Measurements from ENCODE around the gene ASPSCR1. TPM values are rescaled to one million over a fixed set of nuclear protein-coding genes. Genes with fewer than 3 reads are reported as not detected.
"Not testable (repeated sequence)": the region's sequence is repeated elsewhere in the genome, so short reads cannot be mapped to it uniquely, and the experiment has no call there.

The ASPSCR1 gene
- total RNA-seq, 3 donors from 2014 or later = 41.4 to 41.9 (median 41.6) TPM

GRCh38 chr17:81953443-81953842, 24.0 kb upstream of the ASPSCR1 start:
- DNase-seq; ATAC-seq; H3K36me3 Mint-ChIP-seq (ENCODE audit: insufficient read depth); H3K27me3 Mint-ChIP-seq (ENCODE audit: low read depth); H3K4me1 Mint-ChIP-seq (ENCODE audit: low read depth); H3K9me3 Mint-ChIP-seq; H3K4me3 Mint-ChIP-seq: not testable (repeated sequence)

GRCh38 chr17:81954131-81955057, 23.0 kb upstream of the ASPSCR1 start:
- Mint-ChIP-seq H3K36me3 (ENCODE audit: insufficient read depth) (no peaks in the 10 kb centered on the region), H3K27me3 (ENCODE audit: low read depth) (peaks cover 14% of the 10 kb centered on the region), H3K4me3 (no peak overlapping the region), H3K4me1 (ENCODE audit: low read depth) (peaks cover 3% of the 10 kb centered on the region), H3K9me3 (no peaks in the 10 kb centered on the region)
- DNase-seq (no peak), ATAC-seq (no peak)

- Mint-ChIP-seq H3K27me3 (ENCODE audit: low read depth) (peaks cover 14% of the 10 kb centered on the region), H3K4me3 (no peak overlapping the region), H3K36me3 (ENCODE audit: insufficient read depth) (no peaks in the 10 kb centered on the region), H3K4me1 (ENCODE audit: low read depth) (peaks cover 3% of the 10 kb centered on the region), H3K9me3 (no peaks in the 10 kb centered on the region)
- no peak for ATAC-seq
- DNase-seq = no peak
Measured at GRCh38 chr17:81955058-81955681, 22.3 kb upstream of the ASPSCR1 start.

- no peak for DNase-seq
- no peak overlapping the region for H3K4me3 Mint-ChIP-seq
- H3K9me3 Mint-ChIP-seq = no peaks in the 10 kb centered on the region
- ATAC-seq = no peak
- H3K4me1 Mint-ChIP-seq (ENCODE audit: low read depth) = peaks cover 3% of the 10 kb centered on the region
- peaks cover 16% of the 10 kb centered on the region for H3K27me3 Mint-ChIP-seq (ENCODE audit: low read depth)
- no peaks in the 10 kb centered on the region for H3K36me3 Mint-ChIP-seq (ENCODE audit: insufficient read depth)
Measured at GRCh38 chr17:81955756-81956544, 21.5 kb upstream of the ASPSCR1 start.

GRCh38 chr17:81956607-81957589, 20.5 kb upstream of the ASPSCR1 start:
- H3K27me3 Mint-ChIP-seq (ENCODE audit: low read depth) = peaks cover 16% of the 10 kb centered on the region
- H3K9me3 Mint-ChIP-seq = no peaks in the 10 kb centered on the region
- ATAC-seq (no peak), DNase-seq (no peak)
- H3K4me1 Mint-ChIP-seq (ENCODE audit: low read depth) = peaks cover 3% of the 10 kb centered on the region
- peak overlapping the region; percentile 13 for H3K4me3 Mint-ChIP-seq
- no peaks in the 10 kb centered on the region for H3K36me3 Mint-ChIP-seq (ENCODE audit: insufficient read depth)

- Mint-ChIP-seq H3K27me3 (ENCODE audit: low read depth) (peaks cover 21% of the 10 kb centered on the region), H3K4me3 (peak overlapping the region; percentile 13), H3K36me3 (ENCODE audit: insufficient read depth) (no peaks in the 10 kb centered on the region), H3K4me1 (ENCODE audit: low read depth) (peaks cover 3% of the 10 kb centered on the region), H3K9me3 (no peaks in the 10 kb centered on the region)
- no peak for DNase-seq
- ATAC-seq = no peak
Measured at GRCh38 chr17:81957691-81958432, 19.6 kb upstream of the ASPSCR1 start.

GRCh38 chr17:81958633-81959342, 18.6 kb upstream of the ASPSCR1 start:
- DNase-seq = no peak
- Mint-ChIP-seq H3K27me3 (ENCODE audit: low read depth) (peaks cover 23% of the 10 kb centered on the region), H3K9me3 (no peaks in the 10 kb centered on the region), H3K4me3 (peak overlapping the region; percentile 45), H3K4me1 (ENCODE audit: low read depth) (peaks cover 3% of the 10 kb centered on the region), H3K36me3 (ENCODE audit: insufficient read depth) (no peaks in the 10 kb centered on the region)
- ATAC-seq = no peak

- H3K4me3 Mint-ChIP-seq = no peak overlapping the region
- no peaks in the 10 kb centered on the region for H3K36me3 Mint-ChIP-seq (ENCODE audit: insufficient read depth)
- H3K9me3 Mint-ChIP-seq = no peaks in the 10 kb centered on the region
- H3K4me1 Mint-ChIP-seq (ENCODE audit: low read depth) = peaks cover 3% of the 10 kb centered on the region
- ATAC-seq (peak; percentile 93 to 95), DNase-seq (peak; percentile 84)
- peaks cover 23% of the 10 kb centered on the region for H3K27me3 Mint-ChIP-seq (ENCODE audit: low read depth)
Measured at GRCh38 chr17:81959362-81960129, 17.9 kb upstream of the ASPSCR1 start.

- H3K36me3 Mint-ChIP-seq (ENCODE audit: insufficient read depth) = no peaks in the 10 kb centered on the region
- DNase-seq = no peak
- peaks cover 23% of the 10 kb centered on the region for H3K27me3 Mint-ChIP-seq (ENCODE audit: low read depth)
- no peaks in the 10 kb centered on the region for H3K9me3 Mint-ChIP-seq
- H3K4me3 Mint-ChIP-seq = no peak overlapping the region
- peaks cover 3% of the 10 kb centered on the region for H3K4me1 Mint-ChIP-seq (ENCODE audit: low read depth)
- ATAC-seq = peak in 1 of 2 donors; percentile 2
Measured at GRCh38 chr17:81960130-81960958, 17.1 kb upstream of the ASPSCR1 start.

GRCh38 chr17:81961087-81961511, 16.3 kb upstream of the ASPSCR1 start, which contains the start of gene NOTUM:
NOTUM (minus strand) TSS chr17:81961187; CDS start chr17:81960909, 278 bp downstream.
- Mint-ChIP-seq H3K4me3 (no peak within 1 kb of the TSS), H3K9me3 (no peaks in the 10 kb centered on the region), H3K4me1 (ENCODE audit: low read depth) (peaks cover 3% of the 10 kb centered on the region), H3K36me3 (ENCODE audit: insufficient read depth) (no peaks in the 10 kb centered on the region), H3K27me3 (ENCODE audit: low read depth) (peaks cover 23% of the 10 kb centered on the region)
- DNase-seq (no peak), ATAC-seq (peak in 1 of 2 donors; percentile 17)

Data from activated T-cell treated with anti-CD3 and anti-CD28 coated beads, Interleukin-2, amount 50 U/mL, for 4 hours (primary cell).